Right ventricle myocardium inferior (tissue), 1 donor: Measurements from ENCODE around the gene SRSF6. TPM values are rescaled to one million over a fixed set of nuclear protein-coding genes. Genes with fewer than 3 reads are reported as not detected.
"Not testable (repeated sequence)": the region's sequence is repeated elsewhere in the genome, so short reads cannot be mapped to it uniquely, and the experiment has no call there.

ENCODE experiments used
- ATAC-seq: fragments of 200-7000 bp; cut with Tn5 transposase; one replicate; pipeline ENCODE4 v1.9.1; 2020; ENCODE audit warnings: mild to moderate bottlenecking, moderate library complexity
- DNase-seq: peaks from one replicate; pipeline ENCODE4 v3.0.0; 2021; ENCODE audit errors: missing footprints
- intact Hi-C: fragments of 100-400 bp; cut with DNase I; formaldehyde crosslinking; loops from one replicate; pipeline ENCODE4 v1.11.0; 2022
- long read RNA-seq: library from polyadenylated mRNA; unstranded; transcript quantifications from one replicate; pipeline ENCODE4 v2.0.0, GENCODE V29; 2021
- total RNA-seq: library from RNA; stranded (reverse); fragmentation: NEBNext Ultra II Directional; extraction: Animal tissue kit (Norgen Biotek cat#: 25700); gene quantifications from one replicate; pipeline ENCODE4 v1.2.1, GENCODE V29; 2021
- donor health status: DM: no; HTN: yes; CAD: no; lungs with severe emphysema.

The SRSF6 gene
- 52.0 TPM for total RNA-seq
- long read RNA-seq, full-length matches to known transcripts: 3 of 4 reads
- long read RNA-seq, partial matches to known transcripts: 0 of 4 reads
- long read RNA-seq, other reads (novel, unspliced or antisense): 1 of 4 reads

DNA sequence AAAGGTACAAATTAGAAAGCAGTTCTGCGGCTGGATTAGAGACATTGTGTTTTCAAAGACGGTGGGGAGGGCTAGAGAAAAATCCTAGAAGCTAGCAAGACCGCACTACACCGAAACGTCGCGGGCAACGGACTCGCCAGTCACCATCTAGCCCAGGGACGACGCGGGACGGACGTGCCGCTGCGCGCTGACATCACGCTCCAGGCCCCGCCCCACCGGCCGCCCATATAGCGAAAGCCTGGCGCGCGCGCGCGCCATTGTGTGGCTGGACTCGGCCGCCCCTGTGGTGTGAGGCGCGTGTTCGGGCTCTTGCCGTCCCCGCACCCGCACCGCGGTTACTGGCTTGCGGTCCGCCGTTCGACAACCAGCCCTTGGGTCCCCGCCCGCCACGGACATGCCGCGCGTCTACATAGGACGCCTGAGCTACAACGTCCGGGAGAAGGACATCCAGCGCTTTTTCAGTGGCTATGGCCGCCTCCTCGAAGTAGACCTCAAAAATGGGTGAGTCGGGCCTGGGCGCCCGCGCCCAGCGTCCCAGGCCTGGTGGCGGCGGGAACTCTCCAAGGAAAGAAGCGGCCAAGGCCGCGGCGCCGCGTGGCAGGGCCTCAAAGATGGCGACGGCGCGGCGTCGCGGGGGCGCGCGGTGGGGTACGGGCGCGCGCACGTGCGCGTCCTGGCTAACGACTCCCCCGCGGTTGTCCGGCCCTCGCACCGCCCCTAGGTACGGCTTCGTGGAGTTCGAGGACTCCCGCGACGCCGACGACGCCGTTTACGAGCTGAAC is at the start of gene SRSF6:
Gene SRSF6 (plus strand): TSS at position 257 of the 782 bp plus-strand sequence. CDS start 138 bp downstream, at position 395.
- DNase-seq (peak; percentile 99), ATAC-seq (peak; percentile 98)
- intact Hi-C loops: loop anchor here (5.0 kb wide), 1 partner anchor 134 kb away; the partner anchor contains the start of gene IFT52

DNA sequence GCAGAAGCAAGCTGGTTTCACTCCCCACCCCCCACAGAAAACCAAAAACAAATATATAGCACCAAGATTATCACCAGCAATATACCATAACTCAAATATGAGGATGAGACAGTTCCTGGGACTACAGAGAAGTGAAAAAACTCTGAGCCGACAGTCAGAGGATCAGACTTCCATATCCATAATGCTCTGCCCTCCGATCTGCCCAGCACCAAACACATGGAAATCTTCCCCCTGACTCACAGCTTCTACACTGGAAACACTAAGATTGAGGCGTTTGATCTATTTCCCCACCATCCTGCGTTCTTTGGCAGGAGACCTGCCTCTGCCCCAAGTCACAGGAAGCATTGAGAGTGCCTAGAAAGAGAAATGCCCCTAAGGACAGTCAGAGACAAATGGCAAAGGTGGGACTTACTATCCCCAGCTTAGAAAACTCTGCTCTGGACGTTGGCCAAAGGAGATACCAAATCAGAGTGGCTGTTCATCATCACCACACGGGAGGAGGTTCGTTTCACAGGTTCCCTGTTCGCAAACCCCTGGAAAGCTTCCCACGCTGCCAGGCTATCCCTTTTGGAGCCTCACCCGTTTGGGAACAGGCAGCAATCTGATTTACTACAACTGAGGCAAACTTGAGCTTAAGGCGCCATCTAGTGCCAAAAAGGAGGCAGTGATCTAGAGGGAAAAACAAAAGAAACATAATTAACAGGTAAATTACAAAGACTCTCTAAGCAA is 48.7 kb upstream of the SRSF6 start:
- ATAC-seq (no peak), DNase-seq (no peak)
- intact Hi-C loops: no loop called here

GRCh38 chr20:43409577-43409913 is 48.2 kb upstream of the SRSF6 start:
- intact Hi-C loops: no loop called here
- ATAC-seq (no peak), DNase-seq (no peak)

DNA sequence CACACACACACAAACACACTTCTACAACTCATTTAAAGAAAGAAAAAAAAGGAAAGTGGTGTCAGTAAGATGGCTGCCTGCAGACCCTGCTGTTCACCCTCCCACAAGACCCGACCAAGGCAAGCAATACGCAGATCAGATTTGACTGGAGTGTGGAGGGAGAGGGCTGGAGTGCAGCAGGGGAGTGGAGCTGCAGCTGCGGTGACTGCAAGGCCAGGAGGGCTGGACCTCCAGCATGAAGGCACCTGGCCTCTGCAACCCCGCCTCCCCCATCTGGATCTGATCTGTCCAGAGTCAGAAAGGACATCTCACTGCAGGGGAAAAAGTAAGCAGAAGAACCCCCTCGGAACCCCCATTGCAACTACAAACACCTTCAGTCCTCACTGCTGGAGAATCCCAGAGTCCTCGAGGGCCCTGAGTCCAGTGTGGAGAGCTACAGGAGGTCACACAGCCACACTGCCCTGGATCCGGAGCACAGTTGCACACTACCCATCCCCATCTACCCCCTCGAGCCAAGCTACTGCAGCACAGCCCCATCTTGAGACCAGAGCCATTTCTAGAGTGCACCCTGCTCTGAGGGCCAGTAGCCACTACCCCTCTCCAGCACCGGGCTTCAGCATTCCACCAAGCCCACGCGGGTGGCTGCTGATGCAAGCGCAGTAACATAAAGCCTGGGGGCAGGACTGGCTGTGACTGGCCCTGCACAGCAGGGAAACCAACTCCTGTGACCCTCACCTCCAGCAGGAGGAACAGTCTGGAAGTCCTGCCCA is 41.9 kb upstream of the SRSF6 start:
- DNase-seq (no peak), ATAC-seq (no peak)
- intact Hi-C loops: no loop called here

GRCh38 chr20:43416591-43417228 is 41.0 kb upstream of the SRSF6 start:
- intact Hi-C loops: no loop called here
- DNase-seq: no peak
- ATAC-seq: no peak

- DNase-seq (no peak), ATAC-seq (no peak)
- intact Hi-C loops: no loop called here
These were observed 37.5 kb upstream of the SRSF6 start for GRCh38 chr20:43420192-43420591.

DNA sequence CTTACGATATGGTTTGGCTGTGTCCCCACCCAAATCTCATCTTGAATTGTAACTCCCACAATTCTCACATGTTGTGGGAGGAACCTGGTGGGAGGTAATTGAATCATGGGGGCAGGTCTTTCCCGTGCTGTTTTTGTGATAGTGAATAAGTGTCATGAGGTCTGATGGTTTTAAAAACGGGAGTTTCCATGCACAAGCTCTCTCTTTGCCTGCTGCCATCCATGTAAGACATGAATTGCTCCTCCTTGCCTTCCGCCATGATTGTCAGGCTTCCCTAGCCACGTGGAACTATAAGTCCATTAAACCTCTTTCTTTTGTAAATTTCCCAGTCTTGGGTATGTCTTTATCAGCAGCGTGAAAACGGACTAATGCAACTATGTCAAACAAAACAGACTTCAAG is 36.8 kb upstream of the SRSF6 start:
- DNase-seq, intact Hi-C loops, ATAC-seq: not testable (repeated sequence)

DNA sequence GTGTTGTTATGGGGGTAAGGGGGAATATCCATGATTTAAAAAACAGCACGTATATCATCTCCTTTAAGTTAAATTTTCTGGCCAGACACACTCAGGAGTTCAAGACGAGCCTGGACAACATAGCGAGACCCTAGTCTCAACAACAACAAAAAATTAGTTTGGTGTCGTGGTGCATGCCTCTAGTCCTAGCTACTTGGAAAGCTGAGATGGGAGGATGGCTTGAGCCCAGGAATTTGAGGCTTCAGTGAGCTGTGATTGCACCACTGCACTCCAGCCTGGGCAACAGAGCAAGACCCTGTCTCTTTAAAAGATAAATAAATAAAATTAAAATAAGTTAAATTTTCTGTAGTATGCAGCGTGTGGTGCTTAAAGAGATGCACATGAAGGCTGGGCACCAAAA is 31.5 kb upstream of the SRSF6 start:
- intact Hi-C loops: no loop called here
- no peak for ATAC-seq

DNA sequence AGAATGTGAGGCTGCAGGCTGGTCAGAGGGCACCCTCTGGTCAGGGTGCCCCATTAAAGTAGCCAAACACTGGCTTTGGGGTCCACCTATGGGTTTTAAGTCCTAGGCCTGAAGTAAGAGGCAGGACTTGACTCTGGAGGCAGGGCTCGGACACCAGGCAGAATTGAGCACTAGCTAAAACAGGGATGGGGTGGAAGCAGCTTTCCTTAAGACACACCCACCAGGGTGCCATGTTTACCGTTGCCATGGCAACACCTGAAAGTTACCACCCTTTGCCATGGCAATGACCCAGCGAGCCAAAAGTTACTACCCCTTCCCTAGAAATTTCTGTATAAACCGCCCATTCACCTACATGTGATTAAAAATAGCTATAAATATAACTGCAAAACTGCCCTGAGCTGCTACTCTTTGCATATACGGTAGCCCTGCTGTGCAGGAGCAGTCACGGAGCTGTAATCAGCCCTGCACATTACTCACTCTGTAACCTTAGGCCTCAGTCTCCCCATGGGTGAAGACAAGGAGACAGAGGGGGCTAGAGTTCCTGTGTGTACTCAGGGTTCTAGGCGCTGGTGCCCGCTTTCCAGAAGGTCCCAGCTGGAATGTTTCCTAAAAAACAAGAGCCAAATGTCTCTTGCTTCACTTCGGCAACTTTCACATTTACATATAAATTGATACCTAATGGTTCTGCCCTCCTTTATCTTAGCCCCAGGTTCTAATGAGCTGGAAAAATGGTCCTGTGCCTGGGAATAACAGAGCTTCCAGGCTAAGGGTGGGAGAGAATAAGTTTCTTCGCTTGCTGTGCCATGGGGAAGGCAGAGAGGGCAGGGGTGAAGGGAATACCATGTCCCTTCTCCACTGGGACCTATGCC is 27.2 kb upstream of the SRSF6 start:
- ATAC-seq (no peak), DNase-seq (no peak)
- intact Hi-C loops: no loop called here

More for the DNA sequence above, 31.5 kb upstream of the SRSF6 start:
- DNase-seq: no peak

- ATAC-seq: no peak
- no peak for DNase-seq
These were observed 26.6 kb upstream of the SRSF6 start for GRCh38 chr20:43431134-43431519.

DNA sequence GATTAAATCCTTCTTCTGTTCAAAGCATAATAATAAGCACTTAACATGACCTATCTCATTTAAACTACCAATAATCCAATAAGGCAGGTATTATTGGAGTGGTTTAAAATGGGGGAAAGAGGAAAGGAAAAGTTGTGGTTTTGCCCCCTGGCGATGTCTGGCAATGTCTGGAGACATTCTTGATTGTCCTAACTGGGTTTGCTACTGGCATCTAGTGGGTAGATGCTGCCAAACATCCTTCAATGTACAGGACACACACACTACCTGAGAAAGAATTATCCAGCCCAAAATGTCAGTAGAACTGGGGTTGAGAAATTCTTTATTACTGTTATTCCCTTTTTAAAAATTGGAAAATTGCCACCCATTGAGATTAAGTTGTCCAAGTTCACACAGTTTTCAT is 25.2 kb upstream of the SRSF6 start:
- no peak for DNase-seq
- intact Hi-C loops: no loop called here
- ATAC-seq: no peak

More at GRCh38 chr20:43431134-43431519, 26.6 kb upstream of the SRSF6 start:
- intact Hi-C loops: no loop called here

GRCh38 chr20:43433250-43433854 is 24.3 kb upstream of the SRSF6 start:
- DNase-seq: no peak
- intact Hi-C loops: no loop called here
- ATAC-seq: no peak

DNA sequence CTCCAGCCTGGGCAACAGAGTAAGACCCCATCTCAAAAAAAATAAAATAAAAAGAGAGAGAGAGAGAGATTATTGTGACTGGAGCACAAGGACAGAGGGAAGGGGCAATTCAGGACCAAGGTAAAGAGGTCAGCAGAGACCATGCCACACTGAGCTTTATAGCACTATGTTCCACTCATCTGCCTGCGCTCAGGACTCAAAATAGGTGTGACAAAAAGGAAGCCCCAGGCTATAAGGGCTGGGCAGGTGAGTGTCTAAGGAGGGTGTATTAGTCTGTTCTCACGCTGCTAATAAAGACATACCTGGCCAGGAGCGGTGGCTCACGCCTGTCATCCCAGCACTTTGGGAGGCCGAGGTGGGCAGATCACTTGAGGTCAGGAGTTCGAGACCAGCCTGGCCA is 23.1 kb upstream of the SRSF6 start:
- no peak for ATAC-seq
- DNase-seq: no peak
- intact Hi-C loops: no loop called here

- intact Hi-C loops: no loop called here
- DNase-seq: no peak
- ATAC-seq: no peak
These were observed 18.9 kb upstream of the SRSF6 start for GRCh38 chr20:43438578-43439316.

DNA sequence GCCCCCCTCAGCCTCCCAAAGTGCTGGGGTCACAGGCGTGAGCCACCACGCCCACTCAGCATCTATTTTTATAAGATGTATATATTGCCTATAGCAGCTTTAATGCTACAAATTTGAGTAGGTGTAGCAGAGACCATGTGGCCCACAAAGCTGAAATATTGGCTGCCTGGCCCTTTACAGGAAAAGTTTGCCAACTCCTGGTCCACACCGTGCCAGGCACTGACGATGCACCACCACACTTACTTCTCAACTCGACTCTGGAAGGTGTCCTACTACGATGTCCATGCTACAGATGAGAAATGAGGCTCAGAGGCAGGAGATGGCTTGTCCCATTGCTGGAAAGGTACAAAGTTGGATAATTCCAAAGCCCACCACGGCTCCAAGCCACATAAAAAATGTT is 17.2 kb upstream of the SRSF6 start:
- intact Hi-C loops: loop anchor here (10.0 kb wide), 1 partner anchor 254 kb away; no protein-coding TSS in a partner anchor
- DNase-seq: no peak
- ATAC-seq: no peak

DNA sequence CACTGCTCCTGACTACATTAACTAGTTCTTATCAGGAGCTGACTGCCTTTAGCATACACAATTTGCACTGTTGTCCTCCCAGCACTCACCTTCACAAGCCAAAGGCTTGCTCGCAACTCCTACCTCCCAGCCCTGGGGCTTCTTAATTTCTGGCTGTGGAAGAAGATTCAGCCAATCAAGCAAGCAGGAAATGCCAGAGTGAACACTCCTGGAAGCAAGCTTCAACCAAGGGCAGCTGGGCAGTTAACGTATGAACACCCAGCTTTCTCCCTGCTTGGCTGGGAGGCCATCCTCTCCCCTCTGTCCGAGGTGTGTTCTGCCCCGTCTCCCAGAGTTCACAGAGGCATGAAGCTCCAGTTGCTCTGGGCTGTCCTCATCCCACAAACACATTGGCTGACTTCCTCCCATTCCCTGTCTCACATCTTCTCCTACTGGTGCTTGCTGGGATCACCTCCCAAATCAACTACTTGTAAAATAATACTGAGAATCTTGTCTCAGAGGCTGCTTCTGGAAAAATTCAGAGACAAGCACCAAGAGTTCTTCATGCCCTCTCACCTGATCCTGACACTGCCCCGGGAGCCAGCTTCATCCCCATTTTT is 15.3 kb upstream of the SRSF6 start:
- no peak for ATAC-seq
- no peak for DNase-seq
- intact Hi-C loops: loop anchor here (10.0 kb wide), 1 partner anchor 252 kb away; no protein-coding TSS in a partner anchor
